Natural killer cell (primary cell): ENCODE measurements around the gene PEX10. TPM values are rescaled to one million over a fixed set of nuclear protein-coding genes. Genes with fewer than 3 reads are reported as not detected.

Source experiments
- ATAC-seq, 3 donors: fragments of 150-1000 bp in 2 of 3; fragments of 200-7000 bp in 1 of 3; cut with Tn5 transposase; 1 replicate in 1 of 3; 2 replicates in 2 of 3; pipeline ENCODE4 v1.10.0; 2021; ENCODE audit warnings: mild to moderate bottlenecking in 2 of 3, moderate library complexity in 2 of 3
- DNase-seq, 2 donors: peaks; one replicate each; pipeline versions ENCODE4 v3.0.0 to v3.0.0-alpha.2; 2013 to 2021; ENCODE audit warnings: mixed read lengths in 1 of 2
- H3K27ac ChIP-seq: one replicate; pipeline ENCODE4 v1.5.1; 2013; ENCODE audit warnings: mild to moderate bottlenecking, low read length
- H3K27me3 ChIP-seq: one replicate; pipeline ENCODE4 v1.6.1; 2013; ENCODE audit warnings: low read length; ENCODE audit not compliant: control insufficient read depth, insufficient read depth
- H3K36me3 ChIP-seq: one replicate; pipeline ENCODE4 v1.6.1; 2013; ENCODE audit warnings: low read length; ENCODE audit not compliant: control insufficient read depth, insufficient read depth
- H3K4me1 ChIP-seq: one replicate; pipeline ENCODE4 v1.6.1; 2013; ENCODE audit warnings: low read length; ENCODE audit not compliant: control insufficient read depth, insufficient read depth
- H3K4me3 ChIP-seq: one replicate; pipeline ENCODE4 v1.5.1; 2013; ENCODE audit warnings: low read length
- H3K9me3 ChIP-seq: one replicate; pipeline ENCODE4 v1.6.1; 2013; ENCODE audit warnings: low read length; ENCODE audit not compliant: control insufficient read depth, insufficient read depth
- H3K27ac Mint-ChIP-seq, 2 donors: one replicate each; pipeline ENCODE4 v1.8.0; 2022; ENCODE audit warnings: mild to moderate bottlenecking in 2 of 2, mixed read lengths in 2 of 2, moderate library complexity in 1 of 2
- H3K27me3 Mint-ChIP-seq, 2 donors: one replicate each; pipeline ENCODE4 v1.8.0; 2022; ENCODE audit warnings: low read depth in 2 of 2, mixed read lengths in 2 of 2
- H3K36me3 Mint-ChIP-seq: one replicate; pipeline ENCODE4 v1.8.0; 2022; ENCODE audit warnings: mixed read lengths
- H3K4me1 Mint-ChIP-seq, 2 donors: one replicate each; pipeline ENCODE4 v1.8.0; 2022; ENCODE audit warnings: mixed read lengths in 2 of 2
- H3K4me3 Mint-ChIP-seq: one replicate; pipeline ENCODE4 v1.8.0; 2022; ENCODE audit warnings: mild to moderate bottlenecking, moderate library complexity, mixed read lengths
- H3K9me3 Mint-ChIP-seq, 2 donors: one replicate each; pipeline ENCODE4 v1.8.0; 2022; ENCODE audit warnings: mixed read lengths in 2 of 2
- WGBS: methylation state at CpG from one replicate; pipeline ENCODE4 v1.1.7; 2013; ENCODE audit warnings: missing lambda C conversion rate; ENCODE audit not compliant: insufficient coverage; 5-methylcytosine and 5-hydroxymethylcytosine counted together
- intact Hi-C: fragments of 100-400 bp; cut with micrococcal nuclease; formaldehyde crosslinking; loops from one replicate; pipeline ENCODE4 v1.14.2; 2022
- total RNA-seq, 4 donors: library from RNA; stranded (reverse); fragments of 120-200 nt in 1 of 4; gene quantifications; one replicate each; pipeline versions ENCODE4 v1.2.3 to v1.2.4, GENCODE V29; 2013 to 2022
- TF ChIP-seq, protein P1 (sequence below): fragments of 200-600 bp; IDR thresholded peaks from one replicate; pipeline ENCODE4 v1.8.0; 2022; ENCODE audit warnings: antibody characterized with exemption

The PEX10 gene
- total RNA-seq, 3 donors from 2014 or later (not counting 1 experiment from before 2014, with no cell fraction given), result 8.1 to 11.1 (median 9.8) TPM

GRCh38 chr1:2428490-2428889 is 16.1 kb upstream of the PEX10 start:
- Histone ChIP-seq H3K9me3 (peaks cover 6% of the 10 kb centered on the region), H3K36me3 (no peaks in the 10 kb centered on the region), H3K4me3 (no peak overlapping the region), H3K27me3 (no peaks in the 10 kb centered on the region), H3K27ac (no peak overlapping the region), H3K4me1 (peaks cover 12% of the 10 kb centered on the region)
- no peak for DNase-seq
- no peaks in the 10 kb centered on the region for H3K36me3 Mint-ChIP-seq
- no peaks in the 10 kb centered on the region for H3K27me3 Mint-ChIP-seq
- WGBS, result 97% methylated on average over 28 of the region's 28 CpGs
- TF ChIP-seq, protein P1, sequence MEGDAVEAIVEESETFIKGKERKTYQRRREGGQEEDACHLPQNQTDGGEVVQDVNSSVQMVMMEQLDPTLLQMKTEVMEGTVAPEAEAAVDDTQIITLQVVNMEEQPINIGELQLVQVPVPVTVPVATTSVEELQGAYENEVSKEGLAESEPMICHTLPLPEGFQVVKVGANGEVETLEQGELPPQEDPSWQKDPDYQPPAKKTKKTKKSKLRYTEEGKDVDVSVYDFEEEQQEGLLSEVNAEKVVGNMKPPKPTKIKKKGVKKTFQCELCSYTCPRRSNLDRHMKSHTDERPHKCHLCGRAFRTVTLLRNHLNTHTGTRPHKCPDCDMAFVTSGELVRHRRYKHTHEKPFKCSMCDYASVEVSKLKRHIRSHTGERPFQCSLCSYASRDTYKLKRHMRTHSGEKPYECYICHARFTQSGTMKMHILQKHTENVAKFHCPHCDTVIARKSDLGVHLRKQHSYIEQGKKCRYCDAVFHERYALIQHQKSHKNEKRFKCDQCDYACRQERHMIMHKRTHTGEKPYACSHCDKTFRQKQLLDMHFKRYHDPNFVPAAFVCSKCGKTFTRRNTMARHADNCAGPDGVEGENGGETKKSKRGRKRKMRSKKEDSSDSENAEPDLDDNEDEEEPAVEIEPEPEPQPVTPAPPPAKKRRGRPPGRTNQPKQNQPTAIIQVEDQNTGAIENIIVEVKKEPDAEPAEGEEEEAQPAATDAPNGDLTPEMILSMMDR, result no peak
- H3K9me3 Mint-ChIP-seq, result no peaks in the 10 kb centered on the region
- H3K4me3 Mint-ChIP-seq, result no peak overlapping the region
- peaks cover 0 to 15% of the 10 kb centered on the region in 2 donors for H3K4me1 Mint-ChIP-seq
- ATAC-seq, result no peak
- intact Hi-C loops, result no loop called here
- no peak overlapping the region for H3K27ac Mint-ChIP-seq

DNA sequence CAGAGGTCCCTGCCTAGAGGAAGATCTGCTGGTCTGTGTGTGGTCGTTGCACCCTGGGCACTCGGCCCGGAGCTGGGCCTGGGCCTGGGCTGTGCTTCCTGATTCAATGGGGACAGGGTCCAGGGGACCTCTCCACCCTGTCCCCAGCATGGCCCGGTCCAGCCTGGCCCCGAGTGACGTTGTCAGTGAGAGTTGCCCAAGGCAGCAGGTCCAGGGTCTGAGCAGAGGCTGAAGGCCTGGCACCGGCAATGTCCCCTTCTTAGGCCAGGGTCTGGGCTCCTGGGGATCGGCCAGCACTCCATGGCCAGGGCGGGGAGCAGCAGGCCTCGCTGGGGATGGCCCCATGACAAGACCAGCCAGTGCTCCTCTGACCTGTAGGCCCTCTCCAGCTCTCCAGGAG is 15.6 kb upstream of the PEX10 start:
- 90% methylated on average over 10 of the region's 10 CpGs for WGBS
- DNase-seq, result no peak
- peaks cover 12% of the 10 kb centered on the region for H3K4me1 ChIP-seq
- peaks cover 11% of the 10 kb centered on the region for H3K9me3 ChIP-seq
- Mint-ChIP-seq H3K4me3 (no peak overlapping the region), H3K27ac (no peak overlapping the region), H3K27me3 (no peaks in the 10 kb centered on the region), H3K9me3 (no peaks in the 10 kb centered on the region), H3K36me3 (no peaks in the 10 kb centered on the region), H3K4me1 (peaks cover 0 to 15% of the 10 kb centered on the region in 2 donors)
- no peak for ATAC-seq
- TF ChIP-seq, protein P1, result no peak
- intact Hi-C loops, result no loop called here
- H3K36me3 ChIP-seq, result no peaks in the 10 kb centered on the region
- H3K27ac ChIP-seq, result no peak overlapping the region
- no peaks in the 10 kb centered on the region for H3K27me3 ChIP-seq
- H3K4me3 ChIP-seq, result no peak overlapping the region

- TF ChIP-seq, protein P1, result no peak
- ATAC-seq (no peak), DNase-seq (no peak)
- H3K36me3 Mint-ChIP-seq, result no peaks in the 10 kb centered on the region
- intact Hi-C loops, result no loop called here
- H3K27me3 Mint-ChIP-seq, result no peaks in the 10 kb centered on the region
- 89% methylated on average over 18 of the region's 18 CpGs for WGBS
- H3K27ac Mint-ChIP-seq, result no peak overlapping the region
- no peak overlapping the region for H3K4me3 Mint-ChIP-seq
- Histone ChIP-seq H3K27me3 (no peaks in the 10 kb centered on the region), H3K4me3 (no peak overlapping the region), H3K4me1 (peaks cover 12% of the 10 kb centered on the region), H3K9me3 (peaks cover 11% of the 10 kb centered on the region), H3K36me3 (no peaks in the 10 kb centered on the region), H3K27ac (no peak overlapping the region)
- H3K4me1 Mint-ChIP-seq, result peaks cover 0 to 15% of the 10 kb centered on the region in 2 donors
- H3K9me3 Mint-ChIP-seq, result no peaks in the 10 kb centered on the region
Observed at GRCh38 chr1:2427051-2427450, 14.7 kb upstream of the PEX10 start.

DNA sequence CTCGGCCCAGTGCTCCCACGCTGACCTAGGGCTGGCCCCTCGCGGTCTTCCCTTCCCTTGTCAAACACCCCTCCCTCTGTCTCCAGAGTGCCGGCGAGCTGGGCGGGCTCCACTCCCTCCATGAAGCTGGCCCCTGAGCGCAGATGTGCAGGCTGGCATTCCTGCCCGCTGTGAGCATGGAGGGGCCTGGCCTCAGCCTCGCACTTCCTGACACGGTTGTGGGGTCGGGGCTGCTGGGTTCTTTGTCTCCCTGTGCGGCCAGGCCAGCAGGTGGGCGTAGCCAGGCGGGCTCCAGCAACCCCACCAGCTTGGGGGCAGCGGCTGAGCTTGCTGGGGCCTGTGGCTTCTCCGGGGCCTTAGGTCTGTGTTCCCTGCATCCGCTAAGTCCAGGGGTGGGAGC is 14.2 kb upstream of the PEX10 start:
- no peak overlapping the region for H3K4me3 ChIP-seq
- DNase-seq (no peak), ATAC-seq (no peak)
- H3K4me1 Mint-ChIP-seq, result peaks cover 0 to 15% of the 10 kb centered on the region in 2 donors
- no peak overlapping the region for H3K27ac Mint-ChIP-seq
- H3K27ac ChIP-seq, result no peak overlapping the region
- intact Hi-C loops, result no loop called here
- H3K4me3 Mint-ChIP-seq, result no peak overlapping the region
- 88% methylated on average over 18 of the region's 18 CpGs for WGBS
- H3K4me1 ChIP-seq, result peaks cover 12% of the 10 kb centered on the region
- no peaks in the 10 kb centered on the region for H3K9me3 Mint-ChIP-seq
- no peaks in the 10 kb centered on the region for H3K27me3 ChIP-seq
- H3K36me3 ChIP-seq, result no peaks in the 10 kb centered on the region
- H3K27me3 Mint-ChIP-seq, result no peaks in the 10 kb centered on the region
- TF ChIP-seq, protein P1, result no peak
- H3K9me3 ChIP-seq, result peaks cover 11% of the 10 kb centered on the region
- no peaks in the 10 kb centered on the region for H3K36me3 Mint-ChIP-seq
